Activated naive CD8-positive, alpha-beta T cell treated with anti-CD3 and anti-CD28 coated beads, Interleukin-2, amount 10 ng/mL, durations not matched to agents 7 days and 5 days (primary cell): ENCODE data around the gene ZNF12. TPM values are rescaled to one million over a fixed set of nuclear protein-coding genes. Genes with fewer than 3 reads are reported as not detected.

Source experiments
- ATAC-seq: fragments of 150-1000 bp; cut with Tn5 transposase; one replicate; pipeline ENCODE4 v1.10.0; 2021; ENCODE audit warnings: low read depth, moderate library complexity
- POLR2A ChIA-PET: fragments of 350-600 bp; sonication (Branson Sonifier 250); formaldehyde crosslinking; loops from one replicate; lab custom pipeline; 2021; ENCODE audit warnings: antibody characterized with exemption; lab: Charles Lee
- DNase-seq: peaks from one replicate; pipeline ENCODE4 v3.0.0; 2021
- H3K27ac Mint-ChIP-seq: one replicate; pipeline ENCODE4 v1.8.0; 2022; ENCODE audit warnings: mild to moderate bottlenecking, mixed read lengths
- H3K27me3 Mint-ChIP-seq: one replicate; pipeline ENCODE4 v1.8.0; 2022; ENCODE audit warnings: mild to moderate bottlenecking, moderate library complexity, mixed read lengths
- H3K36me3 Mint-ChIP-seq: one replicate; pipeline ENCODE4 v1.8.0; 2021; ENCODE audit warnings: mild to moderate bottlenecking, mixed read lengths
- H3K4me1 Mint-ChIP-seq: one replicate; pipeline ENCODE4 v1.8.0; 2021; ENCODE audit warnings: mixed read lengths
- H3K4me3 Mint-ChIP-seq: one replicate; pipeline ENCODE4 v1.8.0; 2022; ENCODE audit warnings: mild to moderate bottlenecking, moderate library complexity, mixed read lengths
- H3K9me3 Mint-ChIP-seq: one replicate; pipeline ENCODE4 v1.8.0; 2021; ENCODE audit warnings: mixed read lengths
- total RNA-seq, 2 experiments: library from RNA; stranded (reverse); gene quantifications; one replicate each; pipeline ENCODE4 v1.2.3, GENCODE V29; 2021

ZNF12 gene
- total RNA-seq, 2 experiments from 2014 or later: 32.4 to 34.6 TPM

- ATAC-seq: no peak
- Mint-ChIP-seq H3K9me3 (peaks cover 3% of the 10 kb centered on the region), H3K4me3 (peak overlapping the region; percentile 93), H3K27ac (peak overlapping the region; percentile 94), H3K36me3 (peaks cover 33% of the 10 kb centered on the region), H3K4me1 (peaks cover 23% of the 10 kb centered on the region), H3K27me3 (no peaks in the 10 kb centered on the region)
- no peak for DNase-seq
- POLR2A ChIA-PET: interaction anchor here (1.4 to 1.7 kb wide), 2 partner anchors 40 to 49 kb away, joined by 3 to 5 read pairs; partner anchors contain the start of gene INTS15
Observed at GRCh38 chr7:6639032-6639431, 67.7 kb downstream of the ZNF12 start.

Other genes with a start within 250 kb of the ZNF12 start
- 10 to 100 TPM; 49.5 to 52.0 TPM for gene KDELR2, start 222.8 kb downstream of the ZNF12 start, total RNA-seq
- under 1 TPM; 0.28 to 0.53 TPM for gene GRID2IP, start 155.5 kb downstream of the ZNF12 start, total RNA-seq
- gene ZDHHC4, start 129.5 kb downstream of the ZNF12 start, total RNA-seq: 10 to 100 TPM; 38.2 to 44.6 TPM
- gene INTS15, start 116.9 kb downstream of the ZNF12 start, total RNA-seq: 10 to 100 TPM; 42.8 to 47.3 TPM
- gene ZNF853, start 91.3 kb downstream of the ZNF12 start, total RNA-seq: 1 to 10 TPM; 4.7 to 4.9 TPM
- 10 to 100 TPM; 42.6 to 43.7 TPM for gene ZNF316, start 69.6 kb downstream of the ZNF12 start, total RNA-seq
- gene RSPH10B2, start 47.2 kb upstream of the ZNF12 start, total RNA-seq: 1 to 10 TPM in 1 of 2 experiments, under 1 TPM in 1; 0.14 to 1.0 TPM
- gene CCZ1B, start 119.3 kb upstream of the ZNF12 start, total RNA-seq: 10 to 100 TPM; 64.0 to 87.4 TPM